HS-5 (cell line): ENCODE results near the gene PDP2.

Experiments
- DNase-seq: peaks from one replicate; pipeline ENCODE4 v3.0.0-alpha.2; 2012; ENCODE audit warnings: low read depth

The PDP2 gene

GRCh38 chr16:66904428-66904845 is 24.1 kb downstream of the PDP2 start:
- no peak for DNase-seq

- no peak for DNase-seq
These were observed 24.7 kb downstream of the PDP2 start for GRCh38 chr16:66904846-66905632.

GRCh38 chr16:66905633-66906539 is 25.6 kb downstream of the PDP2 start:
- no peak for DNase-seq

DNA sequence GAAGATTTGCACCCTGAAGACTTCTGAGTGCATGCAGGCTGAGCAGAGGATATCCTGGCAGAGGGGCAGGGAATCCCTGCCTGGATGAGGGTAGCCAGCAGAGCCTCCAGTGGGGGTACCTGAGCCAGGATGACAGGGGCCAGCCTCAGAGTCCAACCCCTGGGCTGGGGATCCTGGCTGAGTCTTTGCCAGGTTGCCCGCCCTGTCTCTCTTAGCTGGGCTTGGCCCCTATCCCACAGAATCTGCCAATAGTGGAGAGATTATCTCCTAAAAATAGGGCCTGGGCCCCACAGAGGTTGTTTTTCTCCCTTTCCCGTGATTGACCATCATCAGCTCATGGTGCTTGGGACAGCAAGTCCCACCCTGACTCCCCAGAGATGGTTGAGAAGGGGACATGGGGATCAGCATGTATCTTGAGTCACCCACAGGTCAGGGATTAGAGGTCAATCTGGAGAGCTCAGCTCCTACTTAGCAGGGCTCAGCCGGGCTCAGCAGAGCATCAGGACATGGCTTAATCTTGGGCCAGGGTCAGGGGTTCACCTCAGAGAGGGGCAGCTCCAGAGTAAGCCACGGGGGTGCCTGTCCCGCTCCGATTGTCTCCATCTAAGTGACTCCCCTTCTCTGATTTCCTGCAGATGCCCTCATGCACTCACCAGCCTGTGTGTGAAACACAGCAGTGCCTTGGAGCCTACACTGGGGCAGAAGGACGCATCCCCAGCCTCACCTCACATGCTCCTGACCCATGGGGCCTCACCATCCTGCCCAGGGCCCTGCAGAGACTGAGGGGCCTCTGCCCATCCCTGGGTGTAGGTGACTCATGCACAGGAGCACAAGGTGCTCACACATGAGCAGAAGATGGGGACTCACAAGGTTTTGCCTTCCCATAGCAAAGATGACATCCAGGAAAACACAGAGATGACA is 26.9 kb downstream of the PDP2 start:
- no peak for DNase-seq

DNA sequence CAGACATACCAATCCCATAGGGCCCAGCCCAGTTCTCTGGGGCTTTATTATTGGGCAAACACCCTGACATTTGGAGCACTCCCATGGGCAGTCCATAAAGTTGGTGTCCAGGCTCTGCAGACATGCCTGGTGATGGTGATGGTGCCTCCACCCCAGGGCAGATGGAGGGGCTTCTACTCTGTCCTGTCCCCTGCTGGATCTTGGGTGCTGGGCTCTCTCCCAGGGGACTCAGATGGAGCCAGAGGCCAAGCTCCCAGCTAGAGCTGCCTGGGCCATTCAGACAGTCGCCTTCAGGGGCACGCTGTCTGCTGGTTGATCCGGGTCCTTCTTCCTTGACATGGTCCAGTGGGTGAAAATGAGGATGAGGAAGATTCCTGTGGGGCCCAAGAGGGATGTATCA is 27.8 kb downstream of the PDP2 start:
- DNase-seq: no peak

GRCh38 chr16:66908762-66909559 is 28.6 kb downstream of the PDP2 start:
- no peak for DNase-seq

DNA sequence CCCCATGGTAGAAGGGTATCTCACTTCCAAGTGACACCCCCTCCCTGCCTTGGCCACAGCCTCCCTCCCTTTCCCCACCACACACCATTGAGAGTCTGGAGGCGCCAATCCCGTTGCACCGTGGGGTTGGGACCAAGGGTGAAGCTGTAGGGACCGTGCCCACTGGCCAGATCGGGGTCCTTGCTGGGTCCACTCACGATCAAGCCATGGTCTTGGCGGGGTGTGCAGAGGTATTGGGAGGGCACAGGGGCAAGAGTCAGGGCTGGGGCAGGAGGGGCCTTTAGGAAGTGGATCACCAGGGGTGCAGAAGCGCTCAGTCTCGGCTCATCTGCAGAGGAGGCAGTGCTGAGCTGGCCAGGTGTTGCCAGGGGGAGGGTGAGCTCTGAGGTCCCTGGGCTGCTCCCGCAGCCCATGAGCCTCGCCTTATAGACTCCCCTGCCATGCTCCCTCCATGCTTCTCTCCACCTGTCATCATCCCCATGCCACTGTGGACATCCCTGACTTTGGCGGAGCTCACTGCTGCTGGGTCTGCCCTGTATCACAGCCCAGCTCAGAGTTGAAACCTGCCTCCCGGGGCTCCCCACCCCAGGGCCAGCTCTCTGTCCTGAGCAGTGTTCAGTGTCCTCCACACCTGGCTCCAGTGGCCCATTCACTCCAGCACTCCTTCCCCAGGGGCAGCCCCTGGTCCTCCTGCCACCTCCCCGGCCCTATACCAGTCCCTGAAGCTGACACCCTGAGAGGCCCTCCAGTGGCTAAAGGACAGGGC is 30.0 kb downstream of the PDP2 start:
- no peak for DNase-seq

GRCh38 chr16:66911112-66911511 is 30.8 kb downstream of the PDP2 start:
- DNase-seq: no peak

- no peak for DNase-seq
These were observed 31.5 kb downstream of the PDP2 start for GRCh38 chr16:66911801-66912200.

GRCh38 chr16:66913081-66913480 is 32.8 kb downstream of the PDP2 start:
- DNase-seq: no peak

GRCh38 chr16:66913711-66914110 is 33.4 kb downstream of the PDP2 start:
- DNase-seq: no peak

- no peak for DNase-seq
These were observed 34.2 kb downstream of the PDP2 start for GRCh38 chr16:66914541-66914940.

DNA sequence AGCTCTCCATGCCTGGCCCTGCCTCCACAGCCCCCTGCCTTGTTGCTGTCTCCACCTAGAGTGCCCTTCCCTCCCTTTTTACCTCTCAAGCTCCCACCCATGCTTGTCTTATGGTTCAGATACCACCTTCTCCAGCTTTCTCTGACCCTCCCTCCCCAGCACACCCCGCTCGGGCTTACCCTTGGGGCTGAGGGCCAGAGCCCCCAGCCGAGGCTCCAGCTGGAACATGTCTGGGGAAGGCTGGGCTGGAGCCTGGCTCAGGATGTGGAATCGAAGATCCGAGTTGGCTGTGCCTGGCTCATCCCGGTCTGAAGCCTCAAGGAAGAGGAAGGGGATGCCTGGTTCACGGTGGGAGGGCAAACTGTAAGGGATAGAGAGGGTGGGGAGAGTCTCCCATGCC is 34.7 kb downstream of the PDP2 start:
- DNase-seq: no peak

DNA sequence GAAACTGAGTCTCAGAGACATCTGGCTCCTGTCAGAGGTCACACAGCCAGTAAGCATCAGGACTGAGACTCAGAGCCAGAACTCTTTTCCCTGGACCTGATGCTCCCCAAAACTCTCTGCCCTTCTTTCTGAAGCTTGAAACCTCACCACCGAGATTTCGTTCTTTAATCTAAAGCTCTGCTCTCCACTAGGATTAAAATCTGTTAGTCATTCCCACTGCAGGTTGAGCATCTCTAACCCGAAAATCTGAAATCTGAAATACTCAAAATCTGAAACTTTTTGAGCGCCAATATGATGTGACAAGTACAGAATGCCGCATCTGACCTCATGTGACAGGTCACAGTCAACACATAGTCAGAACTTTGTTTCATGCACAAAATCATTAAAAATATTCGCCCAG is 36.2 kb downstream of the PDP2 start:
- DNase-seq: no peak

GRCh38 chr16:66917741-66918140 is 37.4 kb downstream of the PDP2 start:
- no peak for DNase-seq

- no peak for DNase-seq
These were observed 38.0 kb downstream of the PDP2 start for GRCh38 chr16:66918355-66918754.

- no peak for DNase-seq
These were observed 38.7 kb downstream of the PDP2 start, which contains the start of gene CDH16 for GRCh38 chr16:66918803-66919568. TSS of gene CDH16 (minus strand) at chr16:66918885. CDS start at chr16:66918065, 820 bp downstream.

GRCh38 chr16:66919569-66920298 is 39.4 kb downstream of the PDP2 start:
- DNase-seq: no peak

GRCh38 chr16:66920299-66920590 is 39.9 kb downstream of the PDP2 start:
- no peak for DNase-seq
